Measurements from ENCODE around the gene MCC.

MCC gene

DNA sequence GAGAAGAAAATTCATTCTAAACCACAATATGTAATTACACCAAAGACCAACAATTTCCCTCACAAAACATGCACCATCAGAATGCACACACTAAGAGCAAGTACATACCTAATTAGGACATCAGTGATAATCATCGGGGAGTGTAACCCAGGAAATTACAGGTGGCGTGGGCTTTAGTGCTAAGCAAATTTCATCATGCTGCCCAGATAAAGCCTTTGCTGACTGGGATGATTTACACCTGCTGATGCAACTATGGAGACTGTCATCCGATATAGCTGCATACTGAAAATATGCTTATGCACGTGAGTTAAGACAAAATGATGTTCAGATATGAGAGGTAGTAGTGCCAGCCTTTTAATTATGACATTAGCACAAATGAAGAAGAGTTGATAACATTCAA lies 388.4 kb downstream of the MCC start:
- H3K36me3 ChIP-seq (ENCODE audit: control insufficient read depth, insufficient read depth, low read length) = no peaks in the 10 kb centered on the region
- H3K27me3 ChIP-seq (ENCODE audit: control insufficient read depth, insufficient read depth, low read length) = no peaks in the 10 kb centered on the region
- no peaks in the 10 kb centered on the region for H3K9me3 ChIP-seq (ENCODE audit: control insufficient read depth, insufficient read depth, low read length)
- no peak overlapping the region for H3K4me3 ChIP-seq (ENCODE audit: low read depth, low read length)
- no peak overlapping the region for H3K9ac ChIP-seq (ENCODE audit: low read depth, low read length)
- H3K4me1 ChIP-seq (ENCODE audit: control insufficient read depth, insufficient read depth, low read length) = no peaks in the 10 kb centered on the region

DNA sequence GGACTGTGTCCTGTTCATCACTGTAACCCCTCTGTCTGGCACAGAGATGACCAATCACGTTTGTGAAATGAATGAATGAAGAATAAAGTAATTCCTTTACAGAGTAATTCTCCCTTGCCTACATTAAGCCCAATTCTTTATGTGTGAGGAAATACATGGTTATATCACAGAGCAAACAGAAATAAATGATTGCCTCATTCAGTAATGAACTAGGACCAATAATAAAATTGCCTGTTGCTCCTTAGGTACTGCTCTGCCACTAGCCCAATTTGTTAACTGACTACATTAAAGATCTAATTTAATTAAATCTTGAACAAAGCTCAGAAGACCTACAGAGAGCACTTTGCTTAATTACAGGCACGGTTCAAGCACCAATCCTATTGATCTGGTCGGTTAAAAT lies 389.9 kb downstream of the MCC start:
- H3K27me3 ChIP-seq (ENCODE audit: control insufficient read depth, insufficient read depth, low read length) = no peaks in the 10 kb centered on the region
- no peaks in the 10 kb centered on the region for H3K36me3 ChIP-seq (ENCODE audit: control insufficient read depth, insufficient read depth, low read length)
- H3K9me3 ChIP-seq (ENCODE audit: control insufficient read depth, insufficient read depth, low read length) = no peaks in the 10 kb centered on the region
- H3K4me1 ChIP-seq (ENCODE audit: control insufficient read depth, insufficient read depth, low read length) = no peaks in the 10 kb centered on the region
- no peak overlapping the region for H3K4me3 ChIP-seq (ENCODE audit: low read depth, low read length)
- no peak overlapping the region for H3K9ac ChIP-seq (ENCODE audit: low read depth, low read length)

DNA sequence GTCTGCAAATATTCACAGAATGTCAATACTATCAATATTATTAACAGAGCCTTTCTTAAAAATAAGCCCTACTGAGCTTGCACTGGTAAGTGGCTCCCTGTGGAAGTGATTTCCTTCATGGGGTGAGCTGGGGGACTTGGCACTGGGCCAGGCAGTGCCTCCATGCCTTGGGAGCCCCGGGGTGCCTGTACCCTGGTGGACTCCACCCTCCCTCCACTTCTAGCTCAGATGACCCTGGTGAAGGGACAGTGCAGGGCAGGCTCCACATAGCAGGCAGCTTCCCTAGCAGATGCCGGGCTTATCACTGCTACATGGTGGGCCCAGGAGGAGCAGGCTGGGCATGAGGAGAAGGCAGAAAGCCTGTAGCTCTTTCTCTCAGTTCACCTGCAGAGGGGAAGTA lies 392.4 kb downstream of the MCC start:
- H3K36me3 ChIP-seq (ENCODE audit: control insufficient read depth, insufficient read depth, low read length) = no peaks in the 10 kb centered on the region
- no peaks in the 10 kb centered on the region for H3K9me3 ChIP-seq (ENCODE audit: control insufficient read depth, insufficient read depth, low read length)
- H3K4me3 ChIP-seq (ENCODE audit: low read depth, low read length) = no peak overlapping the region
- no peaks in the 10 kb centered on the region for H3K27me3 ChIP-seq (ENCODE audit: control insufficient read depth, insufficient read depth, low read length)
- no peaks in the 10 kb centered on the region for H3K4me1 ChIP-seq (ENCODE audit: control insufficient read depth, insufficient read depth, low read length)
- no peak overlapping the region for H3K9ac ChIP-seq (ENCODE audit: low read depth, low read length)

DNA sequence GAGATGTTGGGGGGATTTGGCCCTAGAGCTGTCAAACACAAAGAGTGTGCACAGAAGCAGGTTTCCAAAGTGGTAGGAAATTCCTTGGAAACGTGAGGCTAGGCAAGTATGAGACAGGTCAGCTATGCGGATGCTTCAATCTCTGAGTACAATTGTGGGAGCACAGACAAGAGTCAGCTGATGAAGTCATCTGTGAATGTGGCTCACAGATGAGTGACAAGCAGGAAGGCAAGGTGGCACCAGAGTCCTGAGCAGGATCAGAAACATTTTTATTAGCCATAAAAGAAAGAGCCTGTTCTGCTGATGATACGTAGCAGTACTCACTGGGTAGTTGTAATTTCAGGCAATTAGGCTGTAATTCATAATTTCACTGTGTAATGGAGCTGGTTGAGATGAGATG lies 394.7 kb downstream of the MCC start:
- Histone ChIP-seq H3K9ac (ENCODE audit: low read depth, low read length) (no peak overlapping the region), H3K4me1 (ENCODE audit: control insufficient read depth, insufficient read depth, low read length) (no peaks in the 10 kb centered on the region), H3K36me3 (ENCODE audit: control insufficient read depth, insufficient read depth, low read length) (no peaks in the 10 kb centered on the region), H3K9me3 (ENCODE audit: control insufficient read depth, insufficient read depth, low read length) (no peaks in the 10 kb centered on the region), H3K4me3 (ENCODE audit: low read depth, low read length) (no peak overlapping the region), H3K27me3 (ENCODE audit: control insufficient read depth, insufficient read depth, low read length) (no peaks in the 10 kb centered on the region)

DNA sequence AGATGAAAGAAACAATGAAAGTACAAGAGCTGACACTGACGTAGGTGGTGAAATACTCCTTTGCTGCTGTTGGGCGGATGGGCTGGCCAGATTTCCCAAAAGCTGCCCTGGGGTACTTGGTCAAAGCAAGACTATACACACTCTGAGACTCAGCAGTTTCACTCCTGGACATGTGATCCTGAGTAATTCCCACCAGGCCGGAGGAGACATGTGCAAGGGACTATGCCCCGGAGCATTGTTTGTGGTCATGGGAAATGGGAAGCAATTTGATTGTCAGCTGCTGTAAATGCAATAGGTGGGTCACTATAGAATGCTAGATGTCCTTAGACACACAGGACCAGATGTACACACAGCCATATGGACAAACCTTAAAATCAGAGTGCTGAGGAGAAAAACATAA lies 395.6 kb downstream of the MCC start:
- H3K27me3 ChIP-seq (ENCODE audit: control insufficient read depth, insufficient read depth, low read length) = no peaks in the 10 kb centered on the region
- no peaks in the 10 kb centered on the region for H3K9me3 ChIP-seq (ENCODE audit: control insufficient read depth, insufficient read depth, low read length)
- no peaks in the 10 kb centered on the region for H3K36me3 ChIP-seq (ENCODE audit: control insufficient read depth, insufficient read depth, low read length)
- no peak overlapping the region for H3K4me3 ChIP-seq (ENCODE audit: low read depth, low read length)
- H3K4me1 ChIP-seq (ENCODE audit: control insufficient read depth, insufficient read depth, low read length) = no peaks in the 10 kb centered on the region
- no peak overlapping the region for H3K9ac ChIP-seq (ENCODE audit: low read depth, low read length)

DNA sequence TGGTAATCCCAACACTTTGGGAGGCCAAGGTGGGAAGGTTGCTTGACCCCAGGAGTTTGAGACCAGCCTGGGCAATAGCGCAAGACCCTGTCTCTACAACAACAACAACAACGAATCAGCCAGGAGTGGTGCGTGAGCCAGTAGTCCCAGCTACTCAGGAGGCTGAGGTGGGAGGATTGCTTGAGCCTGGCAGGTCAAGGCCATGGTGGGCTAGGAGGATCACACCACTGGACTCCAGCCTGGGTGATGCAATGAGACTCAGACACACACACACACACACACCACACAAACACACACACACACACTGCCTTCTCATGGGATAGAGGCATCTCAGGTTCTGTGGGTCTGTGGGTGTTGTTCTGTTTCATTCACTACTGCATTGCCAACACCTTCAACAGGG lies 396.6 kb downstream of the MCC start:
- H3K36me3 ChIP-seq (ENCODE audit: control insufficient read depth, insufficient read depth, low read length) = no peaks in the 10 kb centered on the region
- no peaks in the 10 kb centered on the region for H3K4me1 ChIP-seq (ENCODE audit: control insufficient read depth, insufficient read depth, low read length)
- H3K9ac ChIP-seq (ENCODE audit: low read depth, low read length) = no peak overlapping the region
- no peaks in the 10 kb centered on the region for H3K9me3 ChIP-seq (ENCODE audit: control insufficient read depth, insufficient read depth, low read length)
- no peak overlapping the region for H3K4me3 ChIP-seq (ENCODE audit: low read depth, low read length)
- no peaks in the 10 kb centered on the region for H3K27me3 ChIP-seq (ENCODE audit: control insufficient read depth, insufficient read depth, low read length)

DNA sequence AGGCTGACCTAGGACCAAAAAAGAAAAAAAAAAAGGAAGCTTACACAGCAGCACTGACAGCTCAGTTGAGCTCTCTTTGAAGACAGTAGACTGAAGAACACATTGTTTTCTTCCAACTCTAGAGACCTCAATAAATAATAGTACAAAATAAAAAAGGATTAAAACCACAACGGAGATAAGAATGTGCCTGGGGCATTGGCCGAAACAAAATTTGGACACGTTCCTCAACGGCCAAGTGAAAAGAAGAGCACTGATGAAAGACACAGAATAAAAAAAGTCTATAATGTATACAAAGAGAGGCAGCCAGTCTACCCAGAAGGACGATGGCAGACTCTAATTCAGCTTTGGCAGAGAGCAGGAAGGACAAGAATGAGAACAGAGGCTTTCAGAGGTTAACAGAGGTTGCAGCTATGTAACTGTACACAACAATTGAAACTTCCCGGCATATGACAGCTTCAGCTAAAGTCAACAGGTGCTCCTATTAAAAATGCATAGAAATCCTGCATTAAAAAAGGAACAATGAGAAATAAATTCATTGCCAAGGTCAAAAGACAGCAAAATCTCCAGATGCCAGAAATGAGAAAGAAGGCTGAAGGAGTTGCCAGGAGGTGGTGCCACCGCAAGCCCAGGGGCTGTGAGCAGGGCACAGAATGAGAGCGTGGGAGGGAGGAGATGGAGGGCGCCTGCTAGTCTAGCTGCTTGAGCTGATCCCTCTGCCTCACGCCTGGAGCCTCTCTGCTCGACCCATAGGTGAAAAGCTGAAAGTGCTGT lies 397.7 kb downstream of the MCC start:
- no peak overlapping the region for H3K9ac ChIP-seq (ENCODE audit: low read depth, low read length)
- H3K9me3 ChIP-seq (ENCODE audit: control insufficient read depth, insufficient read depth, low read length) = no peaks in the 10 kb centered on the region
- no peaks in the 10 kb centered on the region for H3K36me3 ChIP-seq (ENCODE audit: control insufficient read depth, insufficient read depth, low read length)
- no peaks in the 10 kb centered on the region for H3K4me1 ChIP-seq (ENCODE audit: control insufficient read depth, insufficient read depth, low read length)
- H3K27me3 ChIP-seq (ENCODE audit: control insufficient read depth, insufficient read depth, low read length) = no peaks in the 10 kb centered on the region
- no peak overlapping the region for H3K4me3 ChIP-seq (ENCODE audit: low read depth, low read length)

DNA sequence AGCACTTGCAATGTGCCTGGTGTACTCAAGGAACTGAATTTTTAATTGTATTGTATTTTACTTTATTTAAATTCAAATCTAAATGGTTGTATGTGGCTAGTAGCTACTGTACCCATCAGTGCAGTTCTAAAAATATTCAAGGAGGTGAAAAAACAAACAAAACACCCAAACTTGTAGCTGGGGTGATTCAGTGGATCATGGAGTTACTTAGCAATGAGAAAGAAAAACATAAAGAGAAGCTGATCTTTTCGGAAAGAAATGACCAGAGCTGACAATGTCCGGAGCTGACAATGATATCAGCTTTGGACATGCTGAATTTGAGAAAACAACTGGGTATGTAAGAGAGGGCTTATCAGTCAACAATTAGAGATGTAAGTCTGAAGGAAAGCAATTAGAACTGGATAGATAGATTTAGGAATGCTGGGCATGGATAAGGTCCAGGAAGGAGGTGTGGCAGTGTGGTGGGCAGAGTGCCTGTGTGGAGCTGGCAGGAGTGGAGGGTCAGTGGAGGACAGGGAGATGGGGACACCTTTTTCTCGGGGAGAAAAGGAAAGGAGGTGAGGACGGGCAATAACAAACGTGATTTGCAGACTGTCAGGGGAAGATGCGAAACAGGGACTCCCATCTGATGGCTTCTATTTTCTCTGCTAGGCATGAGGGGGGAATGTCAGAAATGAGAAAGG lies 398.5 kb downstream of the MCC start:
- Histone ChIP-seq H3K9me3 (ENCODE audit: control insufficient read depth, insufficient read depth, low read length) (no peaks in the 10 kb centered on the region), H3K9ac (ENCODE audit: low read depth, low read length) (no peak overlapping the region), H3K4me1 (ENCODE audit: control insufficient read depth, insufficient read depth, low read length) (no peaks in the 10 kb centered on the region), H3K27me3 (ENCODE audit: control insufficient read depth, insufficient read depth, low read length) (no peaks in the 10 kb centered on the region), H3K36me3 (ENCODE audit: control insufficient read depth, insufficient read depth, low read length) (no peaks in the 10 kb centered on the region), H3K4me3 (ENCODE audit: low read depth, low read length) (no peak overlapping the region)

DNA sequence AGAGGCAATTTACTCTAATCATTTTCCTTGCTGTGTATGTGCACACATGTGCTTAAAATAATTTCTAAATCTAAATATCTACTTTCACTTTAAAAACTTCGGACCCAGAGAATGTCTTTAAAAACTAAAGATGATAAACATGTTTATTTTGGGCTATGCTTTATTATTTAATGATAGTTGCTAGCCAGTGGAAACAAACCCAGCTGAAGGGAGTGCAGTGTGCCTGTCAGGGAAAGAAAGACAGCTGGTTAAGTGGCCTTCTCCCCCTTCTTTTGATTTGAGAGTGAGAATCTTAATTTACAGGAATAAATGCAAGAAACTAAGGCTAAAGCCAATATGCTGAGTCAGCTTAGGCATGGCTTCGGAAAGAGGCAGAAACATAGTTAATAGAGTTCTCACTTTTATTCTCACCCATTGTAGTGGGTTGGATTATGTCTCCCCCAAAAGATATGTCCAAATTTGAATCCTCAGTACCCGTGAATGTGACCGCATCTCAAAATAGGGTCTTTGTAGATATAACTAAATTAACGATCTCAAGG lies 400.2 kb downstream of the MCC start:
- Histone ChIP-seq H3K4me1 (ENCODE audit: control insufficient read depth, insufficient read depth, low read length) (no peaks in the 10 kb centered on the region), H3K4me3 (ENCODE audit: low read depth, low read length) (no peak overlapping the region), H3K27me3 (ENCODE audit: control insufficient read depth, insufficient read depth, low read length) (no peaks in the 10 kb centered on the region), H3K9me3 (ENCODE audit: control insufficient read depth, insufficient read depth, low read length) (no peaks in the 10 kb centered on the region), H3K9ac (ENCODE audit: low read depth, low read length) (no peak overlapping the region), H3K36me3 (ENCODE audit: control insufficient read depth, insufficient read depth, low read length) (no peaks in the 10 kb centered on the region)

DNA sequence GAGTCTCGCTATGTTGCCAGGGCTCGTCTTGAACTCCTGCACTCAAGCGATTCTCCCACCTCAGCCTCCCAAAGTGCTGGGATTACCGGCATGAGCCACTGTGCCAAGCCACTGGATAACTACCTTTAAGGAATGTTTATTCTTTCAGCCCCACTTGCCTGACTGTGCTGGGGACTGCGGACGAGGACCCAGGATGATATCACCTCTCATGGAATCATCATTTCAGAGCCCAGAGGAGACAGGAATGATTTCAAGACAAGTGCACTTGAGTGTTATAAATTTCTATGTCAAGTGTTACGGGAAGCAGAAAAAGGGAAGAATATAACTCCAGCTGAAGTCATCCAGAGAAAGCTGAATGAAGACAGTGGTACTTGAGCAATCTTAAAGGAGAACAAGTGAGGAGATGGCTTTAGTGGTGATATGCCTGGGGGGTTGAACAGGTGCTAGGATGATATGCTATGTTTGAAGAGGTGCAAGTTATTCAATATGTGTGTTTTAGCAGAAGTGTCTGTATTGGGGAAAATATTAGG lies 402.3 kb downstream of the MCC start:
- H3K4me3 ChIP-seq (ENCODE audit: low read depth, low read length) = no peak overlapping the region
- no peak overlapping the region for H3K9ac ChIP-seq (ENCODE audit: low read depth, low read length)
- no peaks in the 10 kb centered on the region for H3K9me3 ChIP-seq (ENCODE audit: control insufficient read depth, insufficient read depth, low read length)
- H3K36me3 ChIP-seq (ENCODE audit: control insufficient read depth, insufficient read depth, low read length) = no peaks in the 10 kb centered on the region
- no peaks in the 10 kb centered on the region for H3K27me3 ChIP-seq (ENCODE audit: control insufficient read depth, insufficient read depth, low read length)
- H3K4me1 ChIP-seq (ENCODE audit: control insufficient read depth, insufficient read depth, low read length) = peaks cover 4% of the 10 kb centered on the region

DNA sequence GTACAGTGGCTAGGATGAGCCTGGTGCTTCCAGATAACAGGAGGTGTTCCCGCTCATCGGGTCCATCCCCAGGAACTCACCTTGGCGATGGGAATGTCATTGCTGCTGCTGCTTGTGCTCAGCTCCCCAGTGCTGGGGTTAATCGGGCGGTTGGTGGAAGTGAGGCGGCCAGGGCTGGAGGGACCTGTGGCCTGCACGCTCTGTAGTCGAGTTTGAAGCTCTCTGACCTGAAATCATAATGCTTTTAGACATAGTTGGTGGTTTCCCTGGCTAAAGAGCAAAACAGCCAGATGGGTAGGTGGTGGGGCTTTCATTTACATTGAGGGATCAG lies 403.2 kb downstream of the MCC start:
- H3K36me3 ChIP-seq (ENCODE audit: control insufficient read depth, insufficient read depth, low read length) = no peaks in the 10 kb centered on the region

More for the DNA sequence above, 403.2 kb downstream of the MCC start:
- Histone ChIP-seq H3K4me1 (ENCODE audit: control insufficient read depth, insufficient read depth, low read length) (peaks cover 4% of the 10 kb centered on the region), H3K4me3 (ENCODE audit: low read depth, low read length) (no peak overlapping the region), H3K9ac (ENCODE audit: low read depth, low read length) (no peak overlapping the region), H3K9me3 (ENCODE audit: control insufficient read depth, insufficient read depth, low read length) (no peaks in the 10 kb centered on the region), H3K27me3 (ENCODE audit: control insufficient read depth, insufficient read depth, low read length) (no peaks in the 10 kb centered on the region)

Data from iPS-15b (cell line).